GM12865 (cell line): ENCODE data around the gene FUT9.
"Not testable (repeated sequence)": the region's sequence is repeated elsewhere in the genome, so short reads cannot be mapped to it uniquely, and the experiment has no call there.

ENCODE experiments used
- DNase-seq: peaks from one replicate; pipeline ENCODE4 v3.0.0; 2010; ENCODE audit warnings: low read depth
- H3K4me3 ChIP-seq: 2 replicates; pipeline ENCODE4 v1.5.1; 2011; ENCODE audit warnings: mild to moderate bottlenecking, low read depth, low read length, control low read depth
- TF ChIP-seq, protein P1 (sequence below): IDR thresholded peaks from 2 replicates; pipeline ENCODE4 v1.5.1; 2011; ENCODE audit warnings: low read length, control low read depth, low read depth, inconsistent platforms; ENCODE audit not compliant: insufficient read depth; ENCODE audit errors: missing control alignments

Gene FUT9

DNA sequence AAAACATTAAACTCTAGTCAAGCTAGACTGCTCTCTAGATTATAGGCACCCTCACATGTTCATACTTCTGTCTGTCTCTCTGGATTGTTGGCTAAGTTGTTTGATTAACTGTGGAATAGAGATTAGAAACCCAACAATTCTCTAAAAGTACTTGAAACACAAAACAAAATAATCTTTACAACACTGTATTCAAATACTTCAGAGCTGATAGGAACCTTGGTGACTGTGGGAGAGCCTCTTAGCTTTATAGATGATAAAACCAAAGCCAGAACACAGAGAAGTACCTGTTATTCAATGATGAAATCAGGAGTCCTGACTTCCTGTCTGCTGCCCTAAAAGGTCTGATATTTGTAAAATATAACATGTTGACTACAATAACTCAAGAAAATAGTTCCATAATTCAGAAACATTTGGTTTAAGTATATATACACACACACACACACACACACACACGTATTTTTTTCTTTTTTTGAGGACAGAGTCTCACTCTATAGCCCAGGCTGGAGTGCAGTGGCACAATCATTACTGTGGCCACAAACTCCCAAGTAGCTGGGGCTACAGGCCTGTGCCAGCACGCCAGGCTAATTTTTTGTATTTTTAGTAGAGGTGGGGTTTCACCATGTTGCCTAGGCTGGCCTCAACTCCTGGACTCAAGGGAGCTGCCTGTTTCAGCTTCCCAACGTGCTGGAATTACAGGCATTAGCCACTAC is 222.0 kb downstream of the FUT9 start:
- TF ChIP-seq, protein P1, sequence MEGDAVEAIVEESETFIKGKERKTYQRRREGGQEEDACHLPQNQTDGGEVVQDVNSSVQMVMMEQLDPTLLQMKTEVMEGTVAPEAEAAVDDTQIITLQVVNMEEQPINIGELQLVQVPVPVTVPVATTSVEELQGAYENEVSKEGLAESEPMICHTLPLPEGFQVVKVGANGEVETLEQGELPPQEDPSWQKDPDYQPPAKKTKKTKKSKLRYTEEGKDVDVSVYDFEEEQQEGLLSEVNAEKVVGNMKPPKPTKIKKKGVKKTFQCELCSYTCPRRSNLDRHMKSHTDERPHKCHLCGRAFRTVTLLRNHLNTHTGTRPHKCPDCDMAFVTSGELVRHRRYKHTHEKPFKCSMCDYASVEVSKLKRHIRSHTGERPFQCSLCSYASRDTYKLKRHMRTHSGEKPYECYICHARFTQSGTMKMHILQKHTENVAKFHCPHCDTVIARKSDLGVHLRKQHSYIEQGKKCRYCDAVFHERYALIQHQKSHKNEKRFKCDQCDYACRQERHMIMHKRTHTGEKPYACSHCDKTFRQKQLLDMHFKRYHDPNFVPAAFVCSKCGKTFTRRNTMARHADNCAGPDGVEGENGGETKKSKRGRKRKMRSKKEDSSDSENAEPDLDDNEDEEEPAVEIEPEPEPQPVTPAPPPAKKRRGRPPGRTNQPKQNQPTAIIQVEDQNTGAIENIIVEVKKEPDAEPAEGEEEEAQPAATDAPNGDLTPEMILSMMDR, result no peak
- no peak for DNase-seq
- no peak overlapping the region for H3K4me3 ChIP-seq

DNA sequence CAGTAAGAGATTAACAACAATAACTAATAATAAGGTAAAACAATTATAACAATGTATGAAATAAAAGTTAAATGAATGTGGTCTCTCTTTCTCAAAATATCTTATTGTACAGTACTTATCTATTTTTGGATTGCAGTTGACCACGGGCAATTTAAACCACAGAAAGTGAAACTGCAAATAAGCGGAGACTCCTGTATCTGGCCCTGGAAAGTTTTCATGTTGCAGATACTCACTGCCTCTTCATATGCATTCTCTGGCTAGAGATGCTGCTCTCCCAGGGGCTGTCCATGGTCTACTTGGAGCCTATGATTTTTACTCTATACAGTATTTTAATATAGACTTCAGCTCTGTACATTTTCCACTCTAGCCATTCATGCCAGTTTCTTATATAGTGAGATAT is 230.8 kb downstream of the FUT9 start:
- TF ChIP-seq, protein P1, result no peak
- DNase-seq, result no peak
- no peak overlapping the region for H3K4me3 ChIP-seq

DNA sequence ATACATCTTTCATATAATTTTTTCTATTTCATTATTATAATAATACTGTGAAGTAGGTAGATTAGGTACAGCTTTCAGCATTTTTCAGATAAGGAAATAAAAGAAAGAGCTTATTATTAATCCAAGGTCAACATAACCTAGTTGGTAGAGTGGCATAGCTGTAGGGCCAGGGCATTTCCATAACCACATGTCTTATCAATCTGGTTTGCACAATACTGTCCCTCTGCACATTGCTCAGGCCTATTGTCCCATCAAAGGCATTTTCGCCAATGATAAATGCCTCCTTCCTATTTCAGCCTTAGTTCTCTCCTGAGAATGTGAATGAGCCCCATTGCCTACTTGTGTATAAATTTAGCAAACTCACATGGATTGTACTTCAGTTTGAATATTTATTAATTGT is 234.0 kb downstream of the FUT9 start:
- DNase-seq, result no peak
- no peak overlapping the region for H3K4me3 ChIP-seq
- TF ChIP-seq, protein P1, result no peak

DNA sequence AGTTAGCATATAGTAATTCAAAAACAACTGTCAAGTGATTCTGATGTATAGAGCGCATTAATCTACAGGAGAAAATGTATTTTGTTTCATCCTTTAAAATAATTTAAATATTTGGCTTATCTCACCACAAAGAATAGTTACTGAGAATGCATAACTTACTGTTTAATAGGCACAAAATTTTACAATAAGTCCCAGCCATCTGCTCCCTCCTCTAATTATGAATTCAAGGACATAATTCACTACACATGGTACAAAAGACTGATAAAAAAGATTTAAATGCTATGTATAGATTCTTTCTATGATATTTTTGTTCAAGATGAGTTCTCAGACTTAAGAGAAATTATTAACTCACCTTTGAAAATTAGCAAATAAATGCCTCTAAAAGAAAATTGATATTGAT is 242.0 kb downstream of the FUT9 start:
- no peak overlapping the region for H3K4me3 ChIP-seq
- no peak for DNase-seq
- TF ChIP-seq, protein P1, result no peak

DNA sequence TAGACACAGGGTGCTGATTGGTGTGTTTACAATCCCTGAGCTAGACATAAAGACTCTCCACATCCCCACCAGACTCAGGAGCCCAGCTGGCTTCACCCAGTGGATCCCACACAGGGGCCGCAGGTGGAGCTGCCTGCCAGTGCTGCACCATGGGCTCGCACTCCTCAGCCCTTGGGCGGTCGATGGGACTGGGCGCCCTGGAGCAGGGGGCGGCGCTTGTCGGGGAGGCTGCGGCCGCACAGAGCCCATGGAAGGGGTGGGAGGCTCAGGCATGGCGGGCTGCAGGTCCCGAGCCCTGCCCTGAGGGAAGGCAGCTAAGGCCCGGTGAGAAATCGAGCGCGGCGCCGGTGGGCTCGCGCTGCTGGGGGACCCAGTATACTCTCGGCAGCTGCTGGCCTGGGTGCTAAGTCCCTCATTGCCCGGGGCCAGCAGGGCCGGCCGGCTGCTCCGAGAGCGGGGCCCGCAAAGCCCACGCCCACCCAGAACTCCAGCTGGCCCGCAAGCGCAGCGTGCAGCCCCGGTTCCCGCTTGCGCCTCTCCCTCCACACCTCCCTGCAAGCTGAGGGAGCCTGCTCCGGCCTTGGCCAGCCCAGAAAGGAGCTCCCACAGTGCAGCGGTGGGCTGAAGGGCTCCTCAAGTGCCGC is 245.1 kb downstream of the FUT9 start:
- H3K4me3 ChIP-seq, DNase-seq: not testable (repeated sequence)
